IMR-90 (cell line): Measurements from ENCODE around the gene COL4A1.

Experiments used
- BHLHE40 ChIP-seq: fragments of 150-350 bp; IDR thresholded peaks from 2 replicates; pipeline ENCODE4 v1.6.1; 2016; ENCODE audit warnings: mild to moderate bottlenecking, low read depth, low read length
- CEBPB ChIP-seq: IDR thresholded peaks from 2 replicates; pipeline ENCODE4 v1.6.1; 2012; ENCODE audit warnings: low read depth, low read length, improper control_type of control experiment
- FOS ChIP-seq: fragments of 150-350 bp; IDR thresholded peaks from 2 replicates; pipeline ENCODE4 v1.6.1; 2016; ENCODE audit warnings: low read depth, low read length
- MAZ ChIP-seq: IDR thresholded peaks from 2 replicates; pipeline ENCODE4 v1.6.1; 2012; ENCODE audit warnings: low read depth, mild to moderate bottlenecking, low read length, improper control_type of control experiment, moderate library complexity, borderline replicate concordance
- POLR2A ChIP-seq: IDR thresholded peaks from 2 replicates; pipeline ENCODE4 v1.6.1; 2012; ENCODE audit warnings: mild to moderate bottlenecking, low read depth, low read length
- RAD21 ChIP-seq: IDR thresholded peaks from 2 replicates; pipeline ENCODE4 v1.6.1; 2012; ENCODE audit warnings: low read length, improper control_type of control experiment
- RFX5 ChIP-seq: IDR thresholded peaks from 2 replicates; pipeline ENCODE4 v1.8.0; 2012; ENCODE audit warnings: low read depth, mild to moderate bottlenecking, low read length, moderate library complexity
- SMC3 ChIP-seq: fragments of 150-350 bp; IDR thresholded peaks from 2 replicates; pipeline ENCODE4 v1.6.1; 2016; ENCODE audit warnings: low read depth, mild to moderate bottlenecking, antibody characterized with exemption, low read length, moderate library complexity
- TF ChIP-seq, protein P1 (sequence below): conservative IDR thresholded peaks from 2 replicates; pipeline ENCODE4 v1.5.1; 2012; ENCODE audit warnings: mild to moderate bottlenecking, low read depth, low read length, improper control_type of control experiment
- TF ChIP-seq, protein P2 (sequence below): fragments of 150-350 bp; IDR thresholded peaks from 2 replicates; pipeline ENCODE4 v1.6.1; 2017; ENCODE audit warnings: mild to moderate bottlenecking, antibody characterized with exemption, low read length, low read depth
- TF ChIP-seq, protein P3 (sequence below): fragments of 150-350 bp; IDR thresholded peaks from 2 replicates; pipeline ENCODE4 v1.6.1; 2016; ENCODE audit warnings: low read depth, mild to moderate bottlenecking, low read length, moderate library complexity, borderline replicate concordance

DNA sequence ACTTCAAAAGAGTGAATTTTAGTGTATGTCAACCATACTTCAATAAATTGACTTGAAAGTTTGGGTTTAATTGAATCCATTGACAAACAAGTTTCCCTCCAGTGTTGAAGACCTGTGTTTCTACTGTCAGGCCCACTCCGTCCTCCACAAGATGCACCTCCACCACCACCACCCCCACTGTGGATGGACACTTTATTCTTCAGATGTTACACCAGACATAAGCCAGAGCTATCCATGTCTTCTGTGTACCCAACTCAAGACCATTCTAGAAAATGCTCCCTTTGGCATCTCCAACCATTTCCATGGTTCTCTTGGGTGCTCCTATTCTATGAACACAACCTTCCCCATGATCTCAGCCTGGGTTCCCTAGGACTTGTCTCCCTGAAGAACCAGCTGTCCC is 207.0 kb downstream of the COL4A1 start:
- no peak for TF ChIP-seq RAD21
- TF ChIP-seq, protein P1, sequence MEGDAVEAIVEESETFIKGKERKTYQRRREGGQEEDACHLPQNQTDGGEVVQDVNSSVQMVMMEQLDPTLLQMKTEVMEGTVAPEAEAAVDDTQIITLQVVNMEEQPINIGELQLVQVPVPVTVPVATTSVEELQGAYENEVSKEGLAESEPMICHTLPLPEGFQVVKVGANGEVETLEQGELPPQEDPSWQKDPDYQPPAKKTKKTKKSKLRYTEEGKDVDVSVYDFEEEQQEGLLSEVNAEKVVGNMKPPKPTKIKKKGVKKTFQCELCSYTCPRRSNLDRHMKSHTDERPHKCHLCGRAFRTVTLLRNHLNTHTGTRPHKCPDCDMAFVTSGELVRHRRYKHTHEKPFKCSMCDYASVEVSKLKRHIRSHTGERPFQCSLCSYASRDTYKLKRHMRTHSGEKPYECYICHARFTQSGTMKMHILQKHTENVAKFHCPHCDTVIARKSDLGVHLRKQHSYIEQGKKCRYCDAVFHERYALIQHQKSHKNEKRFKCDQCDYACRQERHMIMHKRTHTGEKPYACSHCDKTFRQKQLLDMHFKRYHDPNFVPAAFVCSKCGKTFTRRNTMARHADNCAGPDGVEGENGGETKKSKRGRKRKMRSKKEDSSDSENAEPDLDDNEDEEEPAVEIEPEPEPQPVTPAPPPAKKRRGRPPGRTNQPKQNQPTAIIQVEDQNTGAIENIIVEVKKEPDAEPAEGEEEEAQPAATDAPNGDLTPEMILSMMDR: no peak
- no peak for TF ChIP-seq POLR2A
- no peak for TF ChIP-seq CEBPB
- TF ChIP-seq RFX5: no peak
- TF ChIP-seq FOS: no peak
- no peak for TF ChIP-seq BHLHE40
- no peak for TF ChIP-seq MAZ
- TF ChIP-seq, protein P2, sequence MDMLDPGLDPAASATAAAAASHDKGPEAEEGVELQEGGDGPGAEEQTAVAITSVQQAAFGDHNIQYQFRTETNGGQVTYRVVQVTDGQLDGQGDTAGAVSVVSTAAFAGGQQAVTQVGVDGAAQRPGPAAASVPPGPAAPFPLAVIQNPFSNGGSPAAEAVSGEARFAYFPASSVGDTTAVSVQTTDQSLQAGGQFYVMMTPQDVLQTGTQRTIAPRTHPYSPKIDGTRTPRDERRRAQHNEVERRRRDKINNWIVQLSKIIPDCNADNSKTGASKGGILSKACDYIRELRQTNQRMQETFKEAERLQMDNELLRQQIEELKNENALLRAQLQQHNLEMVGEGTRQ: no peak
- TF ChIP-seq, protein P3, sequence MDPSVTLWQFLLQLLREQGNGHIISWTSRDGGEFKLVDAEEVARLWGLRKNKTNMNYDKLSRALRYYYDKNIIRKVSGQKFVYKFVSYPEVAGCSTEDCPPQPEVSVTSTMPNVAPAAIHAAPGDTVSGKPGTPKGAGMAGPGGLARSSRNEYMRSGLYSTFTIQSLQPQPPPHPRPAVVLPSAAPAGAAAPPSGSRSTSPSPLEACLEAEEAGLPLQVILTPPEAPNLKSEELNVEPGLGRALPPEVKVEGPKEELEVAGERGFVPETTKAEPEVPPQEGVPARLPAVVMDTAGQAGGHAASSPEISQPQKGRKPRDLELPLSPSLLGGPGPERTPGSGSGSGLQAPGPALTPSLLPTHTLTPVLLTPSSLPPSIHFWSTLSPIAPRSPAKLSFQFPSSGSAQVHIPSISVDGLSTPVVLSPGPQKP: no peak
- TF ChIP-seq SMC3: no peak
